Upper lobe of left lung (tissue), 4 donors: ENCODE measurements around the gene PLCB4.

Source experiments
- CTCF ChIP-seq, 6 experiments: fragments of 450-650 bp in 4 of 6; fragments of 200-600 bp in 2 of 6; sonication (generic) in 2 of 6; IDR thresholded peaks; one replicate each; pipeline ENCODE4 v1.5.1; 2016 to 2019; ENCODE audit warnings: antibody characterized with exemption in 6 of 6
- EP300 ChIP-seq, 4 donors: sonication (generic); formaldehyde crosslinking; IDR thresholded peaks; one replicate each; pipeline ENCODE4 v1.5.1; 2017; ENCODE audit warnings: antibody characterized with exemption in 4 of 4, control low read depth in 2 of 4
- POLR2A ChIP-seq, 4 donors: fragments of 450-650 bp; IDR thresholded peaks; one replicate each; pipeline ENCODE4 v1.5.1; 2016 to 2017; ENCODE audit warnings: antibody characterized with exemption in 4 of 4, mild to moderate bottlenecking in 2 of 4
- POLR2AphosphoS5 ChIP-seq, 2 donors: sonication (generic); formaldehyde crosslinking; IDR thresholded peaks; one replicate each; pipeline ENCODE4 v1.5.1; 2017; ENCODE audit warnings: antibody characterized with exemption in 2 of 2

DNA sequence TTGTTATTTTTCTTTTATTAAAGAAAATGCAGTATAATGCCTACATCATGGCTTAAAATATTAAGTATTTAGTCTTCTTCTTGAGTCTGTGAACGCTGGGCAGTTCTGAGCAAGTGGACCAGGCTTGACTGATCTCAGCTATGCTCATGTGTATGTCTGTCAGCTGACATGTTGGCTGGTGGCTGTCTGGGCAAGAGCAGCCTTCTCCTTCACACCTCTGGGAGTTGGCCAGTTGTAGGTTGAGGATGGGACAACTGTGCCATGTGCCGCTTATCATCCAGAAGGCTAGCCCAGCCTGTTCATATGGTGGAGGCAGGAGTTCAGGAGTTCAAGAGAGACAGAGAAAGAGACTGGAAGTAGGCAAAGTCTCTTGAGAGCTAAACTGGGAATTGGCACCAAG lies 175.9 kb downstream of the PLCB4 start:
- TF ChIP-seq CTCF (IDR thresholded peaks at IDR 0.05) (no peak), POLR2AphosphoS5 (IDR thresholded peaks at IDR 0.05) (no peak), EP300 (IDR thresholded peaks at IDR 0.05) (no peak), POLR2A (IDR thresholded peaks at IDR 0.05) (no peak)
